ENCODE data around the gene THRAP3. TPM values are rescaled to one million over a fixed set of nuclear protein-coding genes. Genes with fewer than 3 reads are reported as not detected.
A peak's percentile ranks its signal among the peaks of the same experiment; 100 is the strongest.

The THRAP3 gene
- total RNA-seq, 4 donors from 2014 or later = 25.8 to 73.7 (median 59.9) TPM

GRCh38 chr1:36326499-36326898 lies 102.3 kb downstream of the THRAP3 start:
- Histone ChIP-seq H3K27me3 (peaks cover 27% of the 10 kb centered on the region), H3K36me3 (no peaks in the 10 kb centered on the region), H3K27ac (no peak overlapping the region), H3K9me3 (no peaks in the 10 kb centered on the region), H3K4me1 (peaks cover 11 to 33% (median 29%) of the 10 kb centered on the region in 4 donors), H3K4me3 (no peak overlapping the region)
- intact Hi-C loops (cut with DNase I; ENCODE audit: low total_unique reads) (no loop called here), in situ Hi-C loops (cut with MboI; ENCODE audit: low pct_ligation_motif_present in 1 of 4, low pct_unique_long_range_greater_than_20kb in 1 of 4, low sequenced_read_pairs in 3 of 4) (no loop called here)
- TF ChIP-seq CTCF (IDR thresholded peaks at IDR 0.05) (no peak), POLR2A (IDR thresholded peaks at IDR 0.05) (no peak), EP300 (IDR thresholded peaks at IDR 0.05; ENCODE audit: low read depth) (no peak), POLR2AphosphoS5 (IDR thresholded peaks at IDR 0.05) (no peak)
- WGBS, 2 donors (ENCODE audit: low coverage in 1 of 2) = 18 to 51% methylated on average over 3 to 6 of the region's 6 CpGs
- no peak for DNase-seq

GRCh38 chr1:36327421-36328087 lies 103.3 kb downstream of the THRAP3 start:
- no peak for DNase-seq
- TF ChIP-seq POLR2A (IDR thresholded peaks at IDR 0.05) (no peak), POLR2AphosphoS5 (IDR thresholded peaks at IDR 0.05) (no peak), CTCF (IDR thresholded peaks at IDR 0.05) (no peak), EP300 (IDR thresholded peaks at IDR 0.05; ENCODE audit: low read depth) (no peak)
- H3K4me1 ChIP-seq = peaks cover 6 to 23% (median 20%) of the 10 kb centered on the region in 4 donors
- peaks cover 20% of the 10 kb centered on the region for H3K27me3 ChIP-seq
- H3K27ac ChIP-seq = no peak overlapping the region
- in situ Hi-C loops (cut with MboI; ENCODE audit: low pct_ligation_motif_present in 1 of 4, low pct_unique_long_range_greater_than_20kb in 1 of 4, low sequenced_read_pairs in 3 of 4) = no loop called here
- no peak overlapping the region for H3K4me3 ChIP-seq
- 79 to 100% methylated on average over 1 to 9 of the region's 9 CpGs for WGBS, 2 donors (ENCODE audit: low coverage in 1 of 2)
- intact Hi-C loops (cut with DNase I; ENCODE audit: low total_unique reads) = loop anchor here (1.0 kb wide), 1 partner anchor 31 kb away; no protein-coding TSS in a partner anchor
- H3K9me3 ChIP-seq = no peaks in the 10 kb centered on the region
- no peaks in the 10 kb centered on the region for H3K36me3 ChIP-seq

GRCh38 chr1:36328088-36328480 lies 103.8 kb downstream of the THRAP3 start:
- peaks cover 6 to 18% (median 14%) of the 10 kb centered on the region in 4 donors for H3K4me1 ChIP-seq
- no peak overlapping the region for H3K4me3 ChIP-seq
- no peak overlapping the region for H3K27ac ChIP-seq
- 84 to 100% methylated on average over 1 to 6 of the region's 6 CpGs for WGBS, 2 donors (ENCODE audit: low coverage in 1 of 2)
- H3K9me3 ChIP-seq = no peaks in the 10 kb centered on the region
- no peaks in the 10 kb centered on the region for H3K36me3 ChIP-seq
- intact Hi-C loops (cut with DNase I; ENCODE audit: low total_unique reads) (loop anchor here (1.0 kb wide), 1 partner anchor 32 kb away; no protein-coding TSS in a partner anchor), in situ Hi-C loops (cut with MboI; ENCODE audit: low pct_ligation_motif_present in 1 of 4, low pct_unique_long_range_greater_than_20kb in 1 of 4, low sequenced_read_pairs in 3 of 4) (no loop called here)
- H3K27me3 ChIP-seq = peaks cover 15% of the 10 kb centered on the region
- TF ChIP-seq CTCF (IDR thresholded peaks at IDR 0.05) = no peak
- DNase-seq = no peak

GRCh38 chr1:36328713-36329112 lies 104.5 kb downstream of the THRAP3 start:
- peaks cover 5 to 17% (median 13%) of the 10 kb centered on the region in 4 donors for H3K4me1 ChIP-seq
- no peak for TF ChIP-seq POLR2AphosphoS5 (IDR thresholded peaks at IDR 0.05)
- TF ChIP-seq POLR2A (IDR thresholded peaks at IDR 0.05) = no peak
- TF ChIP-seq EP300 (IDR thresholded peaks at IDR 0.05; ENCODE audit: low read depth) = no peak
- TF ChIP-seq CTCF (IDR thresholded peaks at IDR 0.05) = no peak
- H3K27ac ChIP-seq = no peak overlapping the region
- H3K4me3 ChIP-seq = no peak overlapping the region
- DNase-seq = peak; percentile 37
- WGBS, 2 donors (ENCODE audit: low coverage in 1 of 2) = 63 to 100% methylated on average over 1 to 6 of the region's 6 CpGs
- in situ Hi-C loops (cut with MboI; ENCODE audit: low pct_ligation_motif_present in 1 of 4, low pct_unique_long_range_greater_than_20kb in 1 of 4, low sequenced_read_pairs in 3 of 4) (no loop called here), intact Hi-C loops (cut with DNase I; ENCODE audit: low total_unique reads) (loop anchor here (1.0 kb wide), 1 partner anchor 32 kb away; no protein-coding TSS in a partner anchor)
- no peaks in the 10 kb centered on the region for H3K36me3 ChIP-seq
- H3K9me3 ChIP-seq = no peaks in the 10 kb centered on the region
- peaks cover 14% of the 10 kb centered on the region for H3K27me3 ChIP-seq
